ENCODE results near the gene ZBTB46. TPM values are rescaled to one million over a fixed set of nuclear protein-coding genes. Genes with fewer than 3 reads are reported as not detected.
"Not testable (repeated sequence)": the region's sequence is repeated elsewhere in the genome, so short reads cannot be mapped to it uniquely, and the experiment has no call there.

The ZBTB46 gene
- total RNA-seq, 1 donor from 2014 or later = 9.0 TPM

DNA sequence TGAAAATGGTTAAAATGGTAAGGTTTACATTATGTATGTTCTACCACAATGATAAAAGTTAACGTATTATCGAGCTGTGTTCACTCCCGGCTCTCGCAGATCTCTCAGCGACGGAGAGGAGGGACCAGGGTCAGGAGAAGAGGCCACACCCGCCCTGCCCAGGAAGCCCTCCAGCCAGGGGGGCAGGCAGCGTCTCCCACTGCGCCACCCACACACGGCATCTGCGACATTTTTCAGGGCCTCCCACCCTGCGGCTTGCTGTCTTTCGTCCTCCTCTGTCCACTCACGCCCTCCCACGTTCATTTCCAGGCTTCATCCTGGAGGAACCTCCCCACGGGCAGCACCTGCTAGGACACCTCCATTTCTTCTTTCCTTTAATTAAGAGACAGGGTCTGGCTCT lies 43.3 kb downstream of the ZBTB46 start:
- no peak for DNase-seq (ENCODE audit: low spot score)

DNA sequence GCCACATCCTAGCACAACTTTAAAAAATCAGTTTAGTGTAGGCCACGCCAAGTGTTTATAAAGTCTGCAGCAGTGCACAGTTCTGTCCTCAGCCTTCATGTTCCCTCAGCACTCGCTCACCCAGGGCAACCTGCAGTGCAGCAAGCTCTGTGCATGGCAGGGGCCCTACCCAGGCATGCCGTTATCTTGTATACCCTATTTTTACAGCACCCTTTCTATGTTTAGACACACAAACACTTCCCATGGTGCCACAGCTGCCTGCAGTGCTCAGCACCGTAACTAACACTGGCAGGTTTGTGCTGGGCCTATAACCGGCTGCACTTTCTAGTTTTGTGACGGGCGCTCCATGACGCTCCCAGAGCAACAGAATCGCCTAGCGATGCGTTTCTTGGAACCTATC lies 43.8 kb downstream of the ZBTB46 start:
- DNase-seq (ENCODE audit: low spot score) = no peak

DNA sequence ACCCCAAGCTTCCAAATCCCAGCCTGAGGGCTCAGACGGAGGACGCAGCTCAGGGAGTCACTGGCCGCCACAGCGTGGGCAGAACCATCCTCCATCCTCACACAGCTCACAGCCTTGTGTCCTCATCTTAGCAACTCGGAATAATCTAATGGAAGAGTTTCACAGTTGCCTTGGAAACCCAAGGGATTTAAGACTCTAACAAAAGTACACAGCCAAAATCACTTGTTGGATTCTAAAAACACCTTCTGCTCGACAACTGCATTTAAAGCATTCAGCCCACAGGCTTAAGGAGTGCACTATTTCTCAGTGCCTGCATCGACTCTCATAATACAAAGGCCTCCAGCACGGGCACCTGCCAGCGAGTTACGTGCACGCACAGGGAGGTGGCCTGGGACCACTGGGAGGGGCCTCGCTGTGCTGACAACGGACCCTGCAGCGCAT lies 45.4 kb downstream of the ZBTB46 start:
- DNase-seq (ENCODE audit: low spot score) = no peak

DNA sequence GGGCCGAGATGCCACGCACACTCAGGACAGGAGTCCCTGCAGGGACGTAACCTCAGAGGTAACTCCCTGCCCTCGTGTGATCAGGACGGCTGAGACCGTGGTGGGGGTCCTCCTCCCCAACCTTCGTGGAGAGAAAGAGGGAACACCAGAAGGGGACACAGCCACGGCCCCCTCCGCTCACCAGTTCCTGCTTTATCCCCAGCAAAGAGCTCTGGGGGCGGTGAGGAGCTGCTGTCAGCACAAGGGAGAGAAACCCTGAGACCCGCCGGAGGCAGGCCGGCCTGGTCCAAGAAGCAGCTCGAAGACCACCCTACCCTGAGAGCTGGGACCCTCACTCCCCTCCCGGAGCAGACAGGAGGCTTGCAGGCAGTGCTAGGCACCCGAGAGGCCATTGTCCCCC lies 47.1 kb downstream of the ZBTB46 start:
- DNase-seq (ENCODE audit: low spot score) = no peak

DNA sequence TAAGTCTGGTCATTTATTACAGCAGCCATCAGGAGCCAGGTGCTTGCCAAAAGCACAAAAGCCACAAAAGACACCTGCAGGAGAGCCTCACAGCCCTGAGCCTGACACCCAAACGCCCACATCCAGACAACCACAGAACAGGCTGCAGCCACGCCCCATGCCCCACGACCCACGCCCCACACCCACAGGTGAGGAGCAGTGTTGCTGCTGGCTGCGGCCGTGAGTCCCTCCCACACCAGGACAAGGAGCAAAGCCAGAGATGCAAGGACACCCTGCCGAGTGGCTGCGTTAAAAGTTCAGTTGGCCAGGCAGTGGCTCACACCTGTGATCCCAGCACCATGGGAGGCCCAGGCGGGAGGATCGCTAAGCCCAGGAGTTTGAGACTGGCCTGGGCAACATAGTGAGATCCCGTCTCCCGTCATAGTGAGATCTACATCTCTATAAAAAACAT lies 48.5 kb downstream of the ZBTB46 start:
- no peak for DNase-seq (ENCODE audit: low spot score)

DNA sequence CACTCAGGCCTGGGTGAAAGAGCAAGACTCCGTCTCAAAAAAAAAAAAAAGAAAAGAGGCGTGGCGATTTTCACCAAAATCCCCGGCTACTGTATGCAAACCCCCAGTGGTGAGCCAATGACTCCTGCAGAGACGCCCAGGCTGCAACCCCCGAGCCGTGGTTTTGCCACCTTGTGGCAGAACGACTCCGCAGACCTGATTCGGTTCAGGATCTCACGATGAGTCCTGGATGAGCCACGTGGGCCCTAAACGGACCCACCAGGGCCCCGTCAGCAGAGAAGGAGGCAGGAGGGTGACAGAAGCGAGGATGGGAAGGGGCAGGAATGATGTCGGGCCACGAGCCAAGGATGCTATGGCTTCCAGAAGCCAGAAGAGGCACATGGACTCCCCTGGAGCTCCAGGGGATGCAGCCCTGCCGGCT lies 49.0 kb downstream of the ZBTB46 start:
- no peak for DNase-seq (ENCODE audit: low spot score)

DNA sequence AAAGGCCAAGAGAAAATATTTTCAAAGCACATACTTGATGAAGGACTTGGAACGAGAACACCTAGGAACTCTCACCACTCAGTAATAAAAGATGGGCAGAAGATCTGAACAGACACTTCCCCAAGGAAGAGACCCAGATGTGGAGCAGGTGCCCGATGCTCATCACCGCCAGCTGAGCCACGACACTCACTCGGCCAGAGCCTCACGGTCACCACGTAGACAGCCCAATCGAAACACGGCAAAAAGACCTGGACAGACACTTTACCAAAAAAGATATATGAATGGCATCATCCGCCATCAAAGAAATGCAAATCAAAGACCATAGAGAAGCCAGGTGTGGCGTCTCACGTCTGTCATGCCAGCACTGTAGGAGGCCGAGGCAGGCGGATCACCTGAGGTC lies 49.9 kb downstream of the ZBTB46 start:
- no peak for DNase-seq (ENCODE audit: low spot score)

DNA sequence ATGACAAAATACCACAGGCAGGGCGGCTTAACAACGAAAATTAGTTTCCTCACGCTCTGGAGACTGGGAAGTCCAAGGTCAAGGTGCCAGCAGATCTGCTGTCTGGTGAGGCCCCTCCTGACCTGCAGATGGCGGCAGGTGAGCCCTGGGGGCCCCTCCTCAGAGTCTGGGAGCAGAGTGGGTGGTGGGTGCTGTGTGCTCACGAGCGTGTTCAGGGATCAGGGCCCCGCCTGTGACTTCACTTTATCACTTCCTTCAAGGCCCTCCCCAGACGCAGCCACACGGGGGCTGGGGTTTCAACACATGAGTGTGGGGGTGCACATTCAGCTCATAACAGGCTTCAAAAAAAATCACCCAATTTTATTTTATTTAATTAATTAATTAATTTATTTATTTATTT lies 52.2 kb downstream of the ZBTB46 start:
- no peak for DNase-seq (ENCODE audit: low spot score)

DNA sequence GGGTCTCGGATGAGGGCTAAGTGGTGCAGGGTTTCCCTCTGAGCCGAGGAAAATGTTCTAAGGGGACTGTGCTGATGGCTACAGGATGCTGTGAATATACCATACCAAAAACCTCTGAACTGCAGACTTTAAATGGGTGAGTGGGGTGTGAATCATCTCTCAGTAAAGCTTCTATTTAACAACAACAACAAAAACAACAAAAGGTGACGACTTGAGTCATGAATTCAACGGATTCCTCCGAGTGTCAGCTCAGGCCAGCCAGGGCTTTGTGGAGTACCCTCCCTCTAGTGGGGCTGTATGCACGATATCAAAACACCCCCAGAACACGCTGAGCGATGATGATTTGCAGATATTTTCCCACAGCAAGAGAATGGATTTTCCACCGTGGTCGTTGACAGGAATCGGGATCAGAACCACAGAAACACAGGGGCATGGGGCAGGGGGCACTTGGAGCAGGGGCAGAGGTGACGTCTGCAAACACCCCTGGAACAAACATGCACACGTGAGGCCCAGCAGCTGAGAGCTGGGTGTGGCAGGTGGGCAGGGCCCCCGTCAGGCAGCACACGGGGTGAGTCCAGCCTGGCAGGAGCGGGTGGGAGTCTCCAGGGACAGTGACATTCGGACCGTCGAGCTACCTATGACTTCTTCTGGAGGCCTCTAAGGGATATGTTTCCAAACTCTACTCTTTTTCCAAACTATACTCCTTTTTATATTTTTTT lies 52.9 kb downstream of the ZBTB46 start:
- DNase-seq (ENCODE audit: low spot score) = no peak

DNA sequence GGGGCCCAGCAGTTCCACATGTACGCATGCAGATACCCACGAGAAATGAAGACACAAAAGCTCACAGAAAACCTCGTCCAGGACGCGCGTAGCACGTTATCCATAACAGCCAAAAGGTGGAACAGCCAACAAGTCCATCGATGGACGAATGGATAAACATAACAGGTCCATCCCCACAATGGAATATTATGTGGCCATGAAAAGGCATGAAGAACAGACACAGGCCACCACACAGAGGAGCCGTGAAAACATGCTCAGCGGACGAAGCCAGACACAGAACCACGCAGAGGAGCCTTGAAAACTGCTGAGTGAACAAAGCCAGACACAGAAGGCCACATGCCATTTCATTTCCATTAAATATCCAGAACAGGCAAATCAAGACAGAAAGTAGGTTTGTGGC lies 53.5 kb downstream of the ZBTB46 start:
- no peak for DNase-seq (ENCODE audit: low spot score)

DNA sequence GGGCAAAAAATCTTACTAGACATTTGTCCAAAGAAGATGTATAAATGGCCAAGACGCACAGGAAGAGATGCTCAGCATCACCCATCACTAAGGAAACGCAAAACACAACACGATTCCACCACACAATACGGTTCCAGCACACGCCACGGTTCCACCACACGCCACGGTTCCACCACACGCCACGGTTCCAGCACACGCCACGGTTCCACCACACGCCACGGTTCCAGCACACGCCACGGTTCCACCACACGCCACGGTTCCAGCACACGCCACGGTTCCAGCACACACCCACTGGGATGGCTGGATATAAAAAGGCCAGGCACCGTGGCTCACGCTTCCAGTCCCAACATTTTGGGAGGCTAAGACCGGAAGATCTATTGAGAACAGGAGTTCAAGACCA lies 54.2 kb downstream of the ZBTB46 start:
- not testable (repeated sequence) for DNase-seq (ENCODE audit: low spot score)

DNA sequence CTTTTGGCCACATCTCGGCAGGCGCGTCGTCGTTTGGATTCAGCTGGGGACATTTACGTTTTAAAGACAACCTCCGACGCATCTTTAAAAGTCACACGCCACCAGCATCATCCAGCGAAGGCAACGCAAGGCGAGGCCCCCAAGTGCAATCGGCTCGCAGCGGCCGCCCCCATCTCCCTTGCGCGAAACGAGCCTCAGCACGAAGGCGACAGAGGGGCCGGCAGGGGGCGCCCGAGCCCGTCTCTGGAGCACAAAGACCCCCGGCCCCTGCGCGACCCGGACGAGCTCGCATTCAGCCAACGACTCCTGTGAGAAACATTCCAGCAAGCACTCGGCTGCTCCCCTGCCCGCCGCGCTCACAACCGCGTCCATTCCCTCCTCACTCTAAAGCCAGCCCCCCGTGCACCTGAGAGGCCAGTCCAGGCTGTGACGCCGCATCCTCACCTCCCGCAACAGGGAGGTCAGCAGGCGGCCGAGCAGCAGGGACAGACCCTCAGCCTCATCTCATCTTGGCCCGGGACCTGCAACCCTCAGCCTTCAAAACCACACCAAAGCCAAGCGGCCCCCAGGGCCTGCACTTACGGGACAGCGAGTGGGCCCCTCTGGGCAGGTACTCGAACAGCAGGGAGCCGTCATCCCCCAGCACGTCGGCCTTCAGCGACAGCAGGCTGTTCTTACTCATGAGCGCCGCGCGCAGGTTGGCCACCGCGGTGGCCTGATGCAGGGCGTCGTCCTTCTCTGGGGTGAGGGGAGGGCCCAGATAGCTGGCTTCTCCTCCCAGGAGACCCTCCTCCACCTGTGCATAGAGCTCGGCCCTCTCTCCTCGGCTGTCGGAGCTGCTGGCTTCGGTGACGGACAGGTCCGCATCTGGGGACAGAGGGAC lies 55.7 kb downstream of the ZBTB46 start:
- DNase-seq (ENCODE audit: low spot score) = no peak

DNA sequence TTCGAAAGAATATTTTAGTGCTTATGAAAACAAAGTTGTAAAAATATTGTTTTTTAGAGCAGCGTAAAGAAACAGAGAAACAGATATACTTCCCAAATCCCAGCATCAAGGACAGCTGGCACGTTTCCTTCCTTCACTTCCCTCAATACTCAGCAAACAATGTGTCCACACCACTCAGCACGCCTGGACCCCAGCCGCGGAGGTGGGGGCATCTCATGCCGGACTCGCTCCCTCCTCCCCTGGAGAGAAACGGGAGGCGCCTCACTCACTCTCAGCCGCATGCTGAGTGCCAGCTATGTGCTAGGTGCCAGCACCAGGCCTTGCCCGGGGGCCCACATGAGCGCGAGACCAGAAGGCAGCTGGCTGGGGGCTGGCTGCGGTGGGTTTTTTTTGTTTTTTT lies 56.8 kb downstream of the ZBTB46 start:
- no peak for DNase-seq (ENCODE audit: low spot score)

DNA sequence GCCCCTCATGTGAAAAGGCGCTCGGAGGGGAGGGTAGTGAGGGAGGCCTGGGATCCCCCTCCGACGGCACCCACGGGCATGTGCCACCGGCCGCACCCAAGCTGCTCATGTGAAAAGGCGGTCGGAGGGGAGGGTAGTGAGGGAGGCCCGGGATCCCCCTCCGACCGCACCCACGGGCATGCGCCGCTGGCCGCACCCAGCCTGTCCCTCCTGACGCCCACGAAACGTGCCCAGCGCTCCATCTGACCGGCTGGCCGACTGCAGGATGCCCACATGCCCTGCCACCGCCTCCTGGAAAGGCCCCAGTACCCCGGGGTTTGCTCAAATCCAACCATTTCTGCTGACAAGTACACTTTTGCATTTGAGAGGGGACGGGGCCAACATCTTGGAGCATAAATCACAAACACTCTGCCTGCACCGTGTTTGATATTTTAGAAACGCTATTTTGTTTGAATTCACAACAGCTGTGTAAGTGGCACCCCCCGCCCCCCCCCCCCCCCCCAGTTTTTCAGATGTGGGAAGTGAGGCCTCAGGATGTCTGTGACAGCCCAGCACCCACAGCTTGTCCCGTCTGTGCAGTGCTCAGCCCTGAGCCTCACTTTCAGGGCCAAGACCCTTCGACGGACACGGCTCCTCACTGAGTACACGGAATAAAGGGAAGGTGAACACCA lies 57.4 kb downstream of the ZBTB46 start:
- no peak for DNase-seq (ENCODE audit: low spot score)

DNA sequence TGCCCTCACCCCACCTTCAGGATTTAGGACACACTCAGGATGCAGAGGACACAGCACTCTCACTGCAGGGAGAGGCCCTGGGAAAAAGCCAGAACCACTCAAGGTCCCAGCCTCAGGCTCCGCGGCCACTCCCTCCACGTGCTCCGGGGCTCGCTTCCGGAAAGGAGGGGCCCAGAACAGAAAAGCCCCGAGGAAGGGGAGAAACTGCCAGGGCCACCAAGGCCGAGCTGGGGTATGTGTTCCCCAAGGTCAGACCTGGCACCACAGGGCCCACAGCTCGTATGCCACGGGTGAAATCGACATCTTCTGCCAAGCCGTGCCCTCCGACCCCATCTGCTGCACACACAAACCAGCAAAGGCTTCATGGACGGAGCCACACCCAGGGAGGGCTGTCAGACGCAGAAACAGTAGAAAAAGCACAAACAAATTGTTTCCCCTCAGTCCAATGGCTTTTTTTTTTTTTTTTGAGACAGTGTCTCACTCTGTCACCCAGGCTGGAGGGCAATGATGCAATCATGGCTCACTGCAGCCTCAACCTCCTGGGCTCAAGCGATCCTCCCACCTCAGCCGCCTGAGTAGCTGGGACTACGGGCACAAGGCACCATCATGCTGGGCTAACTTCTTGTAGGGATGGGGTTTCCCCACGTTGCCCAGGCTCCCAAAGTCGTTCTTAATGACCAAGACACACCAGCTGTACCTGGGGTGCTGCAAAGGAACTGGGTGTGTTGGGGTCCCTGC lies 58.1 kb downstream of the ZBTB46 start:
- no peak for DNase-seq (ENCODE audit: low spot score)

DNA sequence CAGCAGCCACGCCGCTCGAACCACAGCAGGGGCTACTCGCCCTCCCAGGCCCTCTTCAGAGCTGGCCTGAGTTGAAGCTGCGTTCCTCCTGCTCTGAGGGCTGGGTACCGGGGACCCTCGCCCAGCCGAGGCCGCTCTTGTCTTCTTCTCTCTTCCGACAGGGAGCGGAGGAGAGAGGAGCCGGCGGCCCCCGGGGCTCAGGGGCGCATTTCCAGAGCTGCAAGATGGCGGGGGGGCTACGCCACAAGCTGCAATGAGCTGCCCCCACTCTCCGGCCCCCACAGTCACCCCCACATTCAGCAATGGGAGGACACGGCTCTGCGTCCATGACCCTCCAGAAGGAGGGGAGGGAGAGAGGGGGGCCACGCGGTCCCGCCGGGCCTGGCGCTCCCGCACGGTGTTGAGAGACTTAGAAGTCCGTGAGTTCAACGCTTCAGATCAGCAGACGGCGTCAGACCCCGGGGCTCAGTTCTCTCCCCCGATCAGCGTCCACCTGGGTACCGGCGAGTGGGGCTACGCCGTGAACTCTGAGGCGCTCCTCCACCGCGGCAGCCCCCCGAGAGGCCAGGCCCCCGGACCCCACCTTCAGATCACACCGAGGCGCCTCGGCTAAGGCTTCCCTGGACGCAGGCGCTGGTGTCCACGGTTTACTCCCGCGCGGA lies 59.9 kb downstream of the ZBTB46 start:
- DNase-seq (ENCODE audit: low spot score) = no peak

DNA sequence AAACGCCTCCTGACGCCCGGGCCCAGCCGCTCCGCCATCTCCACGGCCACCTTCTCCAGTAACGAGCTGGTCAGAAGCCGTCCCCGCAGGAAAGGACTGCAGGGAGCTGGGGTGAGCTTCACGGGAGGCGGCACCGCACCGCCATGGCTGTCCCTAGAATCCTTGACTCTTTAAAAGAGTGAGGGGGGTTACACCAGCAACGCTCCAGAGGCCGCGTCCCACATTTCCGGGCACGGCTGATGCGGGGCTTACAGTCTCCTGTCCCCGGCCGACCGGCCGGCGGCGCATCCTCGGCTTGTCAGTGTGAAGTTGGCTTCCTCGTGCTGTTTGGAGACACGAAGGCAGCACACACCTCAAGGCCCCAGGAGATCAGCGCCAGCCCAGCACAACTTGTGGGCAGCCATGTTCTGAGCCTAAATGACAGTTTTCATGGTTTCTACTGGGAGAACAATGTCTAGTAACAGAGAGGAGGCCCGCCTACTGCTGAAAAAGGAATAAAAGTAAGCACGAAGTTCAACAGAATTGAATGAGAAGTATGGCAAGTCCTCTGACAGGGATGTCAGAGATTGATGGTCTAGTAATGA lies 61.1 kb downstream of the ZBTB46 start:
- no peak for DNase-seq (ENCODE audit: low spot score)

DNA sequence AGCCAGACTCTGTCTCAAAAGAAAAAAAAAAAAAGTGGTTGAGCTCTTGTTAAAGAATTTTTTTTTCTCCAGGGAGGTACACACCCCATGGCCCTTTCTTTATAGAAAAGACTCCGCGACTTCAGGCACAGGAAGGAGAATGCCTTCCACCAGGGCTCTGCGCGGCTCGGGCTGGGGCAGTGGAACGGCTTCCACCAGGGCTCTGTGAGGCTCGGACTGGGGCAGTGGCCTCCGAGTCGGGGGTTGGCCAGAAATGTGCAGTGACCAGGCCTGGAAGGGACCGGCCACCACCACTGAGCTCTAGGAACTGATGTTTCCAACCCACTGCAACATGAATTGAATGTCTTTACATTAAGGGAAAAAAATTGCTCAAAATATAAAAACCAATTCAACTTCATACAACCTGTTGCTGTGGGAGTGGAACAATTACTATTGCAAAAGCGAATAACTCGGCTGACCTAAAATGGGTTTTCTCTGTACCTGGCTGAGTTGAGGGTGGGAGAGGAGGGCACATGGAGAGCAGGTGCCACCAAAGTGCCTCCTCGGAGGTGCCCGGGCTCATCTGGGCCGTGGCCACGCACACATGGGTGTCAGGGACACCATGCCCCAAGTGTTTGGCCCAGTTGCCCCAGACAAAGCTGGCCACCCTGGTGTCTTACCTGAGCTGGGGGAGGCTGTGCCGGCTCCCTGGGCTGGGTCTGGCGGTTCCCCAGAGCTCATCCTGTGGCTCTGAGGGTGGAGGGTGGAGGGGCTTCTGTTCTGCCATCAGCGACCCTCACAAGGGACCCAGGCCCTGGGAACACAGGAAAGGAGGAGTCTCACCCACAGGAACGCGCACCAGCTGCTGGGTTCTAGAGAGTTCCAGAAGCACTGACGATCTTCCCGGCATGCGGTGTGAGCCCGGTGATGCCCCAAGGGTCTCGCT lies 62.2 kb downstream of the ZBTB46 start:
- DNase-seq (ENCODE audit: low spot score) = no peak

DNA sequence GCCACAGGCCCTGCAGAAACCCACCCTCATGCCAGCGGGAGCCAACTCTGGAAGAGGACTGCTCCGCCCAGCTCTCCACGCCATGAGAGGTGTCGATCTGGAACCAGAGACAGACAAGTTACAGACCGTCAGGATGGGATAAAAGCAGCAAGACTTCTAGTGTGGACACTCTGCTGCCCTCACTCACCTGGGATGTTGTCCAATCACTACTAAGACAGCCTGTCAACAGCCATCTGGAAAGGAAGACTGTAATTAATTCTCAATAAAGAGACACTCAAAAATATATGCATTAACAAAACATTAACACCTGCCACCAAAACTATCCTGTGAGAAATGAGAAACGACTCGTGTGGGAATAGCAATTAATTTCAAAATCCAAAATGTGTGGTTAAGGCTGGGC lies 63.2 kb downstream of the ZBTB46 start:
- DNase-seq (ENCODE audit: low spot score) = no peak

DNA sequence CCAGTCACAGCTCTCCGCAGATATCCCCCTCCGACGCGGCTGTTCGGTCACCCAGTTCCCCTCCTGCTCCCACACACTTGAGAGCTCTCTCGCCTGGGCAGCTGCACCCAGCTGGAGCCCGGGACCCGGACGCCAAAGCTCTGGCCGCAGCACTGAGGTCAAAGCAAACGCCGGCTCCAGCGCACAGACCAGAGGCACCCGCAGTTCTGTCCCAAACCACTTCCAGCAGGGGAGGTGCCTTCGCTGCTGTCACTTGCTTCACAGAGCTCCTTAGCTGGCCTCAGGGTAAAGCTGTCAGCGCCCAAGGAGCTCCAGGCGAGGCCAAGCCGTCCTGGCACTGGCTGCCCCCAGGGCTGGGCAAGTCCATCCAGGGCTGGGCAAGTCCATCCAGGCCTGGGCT lies 63.6 kb downstream of the ZBTB46 start:
- DNase-seq (ENCODE audit: low spot score) = no peak

Data from mucosa of gallbladder (tissue), 1 donor.